ENCODE measurements around the gene ESAM. TPM values are rescaled to one million over a fixed set of nuclear protein-coding genes. Genes with fewer than 3 reads are reported as not detected.

ESAM gene
- total RNA-seq, 1 donor from 2014 or later = 1.7 TPM

DNA sequence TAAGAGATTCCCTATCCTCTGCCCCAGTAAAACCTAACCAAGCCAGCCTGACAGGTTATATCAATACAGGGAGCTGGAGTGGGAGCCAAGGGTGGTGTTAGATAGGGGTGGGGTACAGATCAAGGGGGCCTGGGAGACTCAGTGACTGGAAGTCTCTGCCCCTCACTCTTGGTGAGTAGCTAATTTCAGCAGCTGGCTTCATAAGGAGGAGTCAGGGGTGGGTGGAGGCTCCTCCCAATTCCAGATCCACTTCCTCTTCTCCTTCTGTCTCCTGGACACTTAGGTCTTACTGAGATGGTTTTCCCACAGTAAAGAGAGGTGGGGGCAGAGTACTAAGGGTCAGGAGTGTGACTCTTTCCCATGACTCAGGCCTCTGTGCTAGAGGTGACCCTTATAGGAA lies 8.9 kb downstream of the ESAM start:
- no peak for DNase-seq (ENCODE audit: extremely low spot score, unreplicated experiment)
- peaks cover 7% of the 10 kb centered on the region for H3K4me1 Mint-ChIP-seq (ENCODE audit: unreplicated experiment)
- no peaks in the 10 kb centered on the region for H3K9me3 Mint-ChIP-seq (ENCODE audit: unreplicated experiment)
- no peak overlapping the region for H3K4me3 Mint-ChIP-seq (ENCODE audit: unreplicated experiment)
- no peak overlapping the region for H3K27ac Mint-ChIP-seq (ENCODE audit: unreplicated experiment)
- peaks cover 21% of the 10 kb centered on the region for H3K27me3 Mint-ChIP-seq (ENCODE audit: unreplicated experiment)
- TF ChIP-seq, protein P1, sequence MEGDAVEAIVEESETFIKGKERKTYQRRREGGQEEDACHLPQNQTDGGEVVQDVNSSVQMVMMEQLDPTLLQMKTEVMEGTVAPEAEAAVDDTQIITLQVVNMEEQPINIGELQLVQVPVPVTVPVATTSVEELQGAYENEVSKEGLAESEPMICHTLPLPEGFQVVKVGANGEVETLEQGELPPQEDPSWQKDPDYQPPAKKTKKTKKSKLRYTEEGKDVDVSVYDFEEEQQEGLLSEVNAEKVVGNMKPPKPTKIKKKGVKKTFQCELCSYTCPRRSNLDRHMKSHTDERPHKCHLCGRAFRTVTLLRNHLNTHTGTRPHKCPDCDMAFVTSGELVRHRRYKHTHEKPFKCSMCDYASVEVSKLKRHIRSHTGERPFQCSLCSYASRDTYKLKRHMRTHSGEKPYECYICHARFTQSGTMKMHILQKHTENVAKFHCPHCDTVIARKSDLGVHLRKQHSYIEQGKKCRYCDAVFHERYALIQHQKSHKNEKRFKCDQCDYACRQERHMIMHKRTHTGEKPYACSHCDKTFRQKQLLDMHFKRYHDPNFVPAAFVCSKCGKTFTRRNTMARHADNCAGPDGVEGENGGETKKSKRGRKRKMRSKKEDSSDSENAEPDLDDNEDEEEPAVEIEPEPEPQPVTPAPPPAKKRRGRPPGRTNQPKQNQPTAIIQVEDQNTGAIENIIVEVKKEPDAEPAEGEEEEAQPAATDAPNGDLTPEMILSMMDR (IDR thresholded peaks at IDR 0.05) = no peak
- no peaks in the 10 kb centered on the region for H3K36me3 Mint-ChIP-seq (ENCODE audit: unreplicated experiment)

DNA sequence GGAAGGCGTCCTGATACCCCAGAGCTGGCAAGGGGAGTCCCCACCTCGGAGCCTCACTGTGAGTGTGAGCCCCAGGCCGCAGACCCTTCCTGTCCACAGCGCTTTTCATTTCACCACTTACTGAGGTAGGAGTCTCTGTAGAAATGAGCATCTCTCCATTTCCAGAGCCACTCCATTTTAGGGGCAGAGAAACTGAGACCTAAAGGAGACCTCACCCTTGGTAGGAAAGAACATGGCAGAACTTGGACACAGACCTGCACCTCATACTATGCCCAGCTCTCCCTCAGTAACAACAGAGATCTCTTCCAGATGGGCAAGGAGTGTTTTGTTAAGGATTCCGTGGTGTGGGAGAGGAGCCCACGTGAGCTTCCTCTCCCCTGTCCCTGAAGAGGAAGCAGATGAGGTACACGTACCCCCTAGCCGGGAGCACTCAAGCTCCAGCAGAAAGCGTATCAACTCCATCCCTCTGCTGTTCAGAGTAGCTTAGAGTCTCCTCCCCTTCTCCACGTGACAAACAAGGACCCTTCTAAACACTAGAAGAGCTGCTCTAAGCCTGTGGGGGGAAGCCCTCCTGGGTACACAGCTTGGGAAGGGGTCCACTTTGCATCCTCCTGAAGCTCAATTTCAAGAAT lies 9.5 kb downstream of the ESAM start:
- Mint-ChIP-seq H3K9me3 (ENCODE audit: unreplicated experiment) (no peaks in the 10 kb centered on the region), H3K36me3 (ENCODE audit: unreplicated experiment) (no peaks in the 10 kb centered on the region), H3K4me1 (ENCODE audit: unreplicated experiment) (peaks cover 7% of the 10 kb centered on the region), H3K27ac (ENCODE audit: unreplicated experiment) (no peak overlapping the region), H3K4me3 (ENCODE audit: unreplicated experiment) (no peak overlapping the region), H3K27me3 (ENCODE audit: unreplicated experiment) (peaks cover 18% of the 10 kb centered on the region)
- TF ChIP-seq, protein P1 (IDR thresholded peaks at IDR 0.05) = no peak
- DNase-seq (ENCODE audit: extremely low spot score, unreplicated experiment) = peak; percentile 42

DNA sequence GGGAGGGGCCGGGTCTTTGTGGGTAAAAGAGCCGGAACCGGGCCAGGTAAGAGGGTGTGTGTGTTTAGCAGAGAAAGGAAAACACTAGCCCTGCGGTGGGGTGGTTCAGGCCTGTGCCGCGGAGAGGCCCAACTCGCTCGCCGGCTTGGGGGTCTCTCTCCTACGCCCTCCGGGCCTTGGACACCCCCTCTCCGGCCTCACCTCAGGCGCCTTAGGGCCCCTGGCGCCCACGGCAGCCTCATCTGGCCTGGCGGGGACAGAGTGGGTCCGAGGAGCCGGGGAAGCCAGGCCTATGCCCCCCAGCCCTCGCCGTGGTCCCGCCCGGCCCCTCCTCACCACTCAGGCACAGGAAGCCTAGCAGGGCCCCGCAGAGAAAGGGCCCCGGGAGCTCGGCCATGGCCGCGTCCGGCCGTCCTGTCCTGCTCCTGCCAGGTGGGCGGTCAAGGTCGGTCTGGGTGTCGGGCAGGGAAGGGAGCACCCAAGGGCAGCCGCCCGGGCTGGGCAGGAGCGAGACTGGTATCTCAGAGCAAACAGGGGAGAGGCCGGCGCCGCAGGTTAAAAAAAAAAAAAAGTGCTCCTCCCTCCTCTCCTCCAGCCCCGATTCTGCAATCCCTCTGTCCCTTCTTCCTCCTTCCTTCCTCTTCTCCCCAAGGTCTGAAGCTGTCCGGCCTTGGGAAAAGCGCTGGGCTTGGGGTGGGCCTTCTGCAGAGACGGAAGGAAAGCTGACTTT lies 10.2 kb downstream of the ESAM start, which contains the start of gene VSIG2:
Gene VSIG2 (minus strand): TSS at position 515 of the 730 bp plus-strand sequence. CDS start 118 bp downstream, at position 397.
- no peak for DNase-seq (ENCODE audit: extremely low spot score, unreplicated experiment)
- no peaks in the 10 kb centered on the region for H3K9me3 Mint-ChIP-seq (ENCODE audit: unreplicated experiment)
- peaks cover 8% of the 10 kb centered on the region for H3K4me1 Mint-ChIP-seq (ENCODE audit: unreplicated experiment)
- peaks cover 14% of the 10 kb centered on the region for H3K27me3 Mint-ChIP-seq (ENCODE audit: unreplicated experiment)
- H3K36me3 Mint-ChIP-seq (ENCODE audit: unreplicated experiment) = no peaks in the 10 kb centered on the region
- TF ChIP-seq, protein P1 (IDR thresholded peaks at IDR 0.05) = no peak
- H3K27ac Mint-ChIP-seq (ENCODE audit: unreplicated experiment) = no peak within 1 kb of the TSS
- no peak within 1 kb of the TSS for H3K4me3 Mint-ChIP-seq (ENCODE audit: unreplicated experiment)

DNA sequence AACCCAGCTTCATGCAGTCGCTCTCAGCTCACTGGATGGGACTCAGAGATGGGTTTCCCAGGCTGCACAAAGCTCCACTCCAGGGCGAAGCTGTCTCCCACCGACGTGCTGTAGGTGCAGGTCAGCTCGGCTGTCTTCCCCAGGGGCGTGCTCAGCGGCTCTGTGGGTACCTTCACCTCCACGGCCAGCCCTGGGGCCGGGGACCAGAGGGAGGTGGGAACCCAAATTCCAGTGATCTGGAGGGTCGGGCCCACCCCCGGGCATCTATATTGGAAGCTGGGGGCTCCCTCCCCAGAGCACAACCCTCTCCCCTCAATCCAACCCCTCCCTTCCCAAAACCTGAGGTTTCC lies 10.7 kb downstream of the ESAM start:
- no peak for DNase-seq (ENCODE audit: extremely low spot score, unreplicated experiment)
- TF ChIP-seq, protein P1 (IDR thresholded peaks at IDR 0.05) = no peak
- Mint-ChIP-seq H3K36me3 (ENCODE audit: unreplicated experiment) (no peaks in the 10 kb centered on the region), H3K9me3 (ENCODE audit: unreplicated experiment) (no peaks in the 10 kb centered on the region), H3K4me3 (ENCODE audit: unreplicated experiment) (no peak overlapping the region), H3K4me1 (ENCODE audit: unreplicated experiment) (peaks cover 12% of the 10 kb centered on the region), H3K27me3 (ENCODE audit: unreplicated experiment) (peaks cover 19% of the 10 kb centered on the region), H3K27ac (ENCODE audit: unreplicated experiment) (no peak overlapping the region)

DNA sequence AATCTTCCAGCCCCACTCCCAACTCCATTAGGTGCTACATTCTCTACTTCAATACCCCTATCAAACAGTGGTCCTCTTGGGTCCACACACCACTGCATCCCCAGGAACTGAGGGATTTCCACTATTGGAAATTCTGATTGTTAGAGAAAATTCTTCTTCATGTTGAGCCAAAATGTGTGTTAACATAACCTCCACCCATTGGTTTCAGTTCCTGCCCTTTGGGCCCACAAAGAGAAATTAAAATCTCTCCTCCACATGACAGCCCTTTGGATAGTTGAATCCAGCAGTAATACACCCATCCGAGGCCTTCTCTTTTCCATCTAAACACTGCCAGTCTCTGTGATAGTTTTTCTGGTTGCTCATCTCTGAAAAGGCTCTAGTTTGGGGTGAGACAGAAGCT lies 12.2 kb downstream of the ESAM start:
- TF ChIP-seq, protein P1 (IDR thresholded peaks at IDR 0.05) = no peak
- H3K27ac Mint-ChIP-seq (ENCODE audit: unreplicated experiment) = no peak overlapping the region
- H3K9me3 Mint-ChIP-seq (ENCODE audit: unreplicated experiment) = no peaks in the 10 kb centered on the region
- DNase-seq (ENCODE audit: extremely low spot score, unreplicated experiment) = no peak
- peaks cover 15% of the 10 kb centered on the region for H3K4me1 Mint-ChIP-seq (ENCODE audit: unreplicated experiment)
- no peak overlapping the region for H3K4me3 Mint-ChIP-seq (ENCODE audit: unreplicated experiment)
- peaks cover 24% of the 10 kb centered on the region for H3K27me3 Mint-ChIP-seq (ENCODE audit: unreplicated experiment)
- H3K36me3 Mint-ChIP-seq (ENCODE audit: unreplicated experiment) = no peaks in the 10 kb centered on the region

Measured in osteocyte (in vitro differentiated cells).